ENCODE measurements around the gene MATCAP1.

GRCh38 chr16:67170168-67170948 lies 13.4 kb downstream of the MATCAP1 start, which contains the start of gene NOL3:
- no peak for TF ChIP-seq POLR2A (IDR thresholded peaks at IDR 0.05)
- TF ChIP-seq CTCF (IDR thresholded peaks at IDR 0.05), result no peak
